ENCODE data around the gene FBXO42.
A peak's percentile ranks its signal among the peaks of the same experiment; 100 is the strongest.

Gene FBXO42

DNA sequence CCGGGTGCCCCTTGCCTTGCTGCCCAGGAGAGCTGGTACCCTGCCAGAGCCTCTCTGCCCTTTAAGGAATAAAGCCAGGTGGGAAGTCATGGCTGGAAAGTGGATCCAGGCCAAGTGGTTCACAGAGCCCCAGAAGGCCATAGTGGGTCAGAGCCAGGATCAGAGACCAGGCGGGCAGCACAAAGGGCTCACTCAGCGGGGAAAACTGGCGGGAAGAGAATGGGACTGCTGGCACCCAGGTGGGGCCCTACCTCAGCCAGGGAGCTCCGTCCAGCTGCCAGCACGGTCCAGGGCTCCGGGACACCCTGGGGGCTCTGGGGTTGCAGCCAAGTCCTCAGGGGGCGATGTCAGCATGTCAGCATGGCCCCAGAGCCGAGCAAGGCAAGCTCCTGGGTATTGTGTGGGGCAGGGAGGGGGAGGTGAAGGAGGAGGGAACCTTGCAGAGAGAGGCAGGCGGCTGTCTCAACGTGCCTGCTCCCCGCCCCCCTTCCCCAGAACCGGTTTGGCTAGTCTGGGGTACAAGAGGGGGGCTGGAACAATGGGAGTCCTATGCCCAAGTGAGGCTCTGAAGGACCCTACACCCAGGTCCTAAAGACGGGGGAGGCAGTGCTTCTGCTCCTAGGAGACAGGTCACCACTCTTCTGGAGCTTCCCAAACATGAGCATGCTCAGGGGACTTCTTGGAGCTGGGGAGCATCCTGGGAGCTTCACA lies 139.9 kb downstream of the FBXO42 start, which contains the start of gene ARHGEF19:
ARHGEF19 (minus strand) TSS at position 402 of the 711 bp plus-strand sequence. CDS start 3,598 bp downstream, outside the sequence.
- FAIRE-seq (no peak), DNase-seq (ENCODE audit: insufficient read length, low spot score) (no peak)
- TF ChIP-seq POLR2A (IDR thresholded peaks at IDR 0.05; ENCODE audit: low read depth, low read length) = no peak

DNA sequence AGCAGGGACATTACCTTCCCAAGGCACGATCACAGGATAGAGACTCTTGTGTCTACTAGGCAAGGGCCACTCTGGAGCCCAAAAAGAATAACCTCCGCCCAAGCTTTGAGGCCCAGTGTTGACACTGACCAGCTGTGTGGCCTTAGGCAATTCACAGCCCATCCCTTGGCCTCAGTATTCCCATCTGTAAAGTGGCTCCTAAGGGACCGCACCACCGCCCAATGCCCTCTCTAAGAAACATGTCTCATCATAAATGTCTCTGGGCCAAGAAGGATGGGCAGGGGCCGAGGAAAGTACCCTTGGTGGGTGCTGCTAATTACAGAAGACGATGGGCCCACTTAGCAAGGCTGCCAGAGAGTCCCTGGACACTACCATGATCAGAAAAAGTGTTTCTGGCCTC lies 140.5 kb downstream of the FBXO42 start:
- no peak for TF ChIP-seq POLR2A (IDR thresholded peaks at IDR 0.05; ENCODE audit: low read depth, low read length)
- FAIRE-seq (no peak), DNase-seq (ENCODE audit: insufficient read length, low spot score) (no peak)

DNA sequence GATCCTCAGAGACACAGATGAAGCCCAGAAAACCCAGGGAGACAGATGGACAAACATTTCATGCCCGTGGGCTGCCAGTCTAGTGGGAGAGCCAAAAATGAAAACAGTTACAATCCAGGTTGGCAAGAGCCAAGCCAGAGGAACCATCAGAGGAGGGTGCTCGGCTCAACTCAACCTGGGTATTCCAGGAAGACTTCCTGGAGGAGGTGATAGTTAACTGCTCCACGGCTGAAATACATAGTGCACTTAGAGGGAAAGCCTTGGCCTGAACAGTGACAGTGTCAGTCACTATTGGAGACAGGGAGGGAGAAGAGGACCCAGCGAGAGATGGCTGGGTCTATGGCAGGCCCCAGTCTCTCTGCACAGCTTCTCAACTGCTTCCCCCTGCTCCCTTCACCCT lies 141.7 kb downstream of the FBXO42 start:
- FAIRE-seq (no peak), DNase-seq (ENCODE audit: insufficient read length, low spot score) (no peak)
- no peak for TF ChIP-seq POLR2A (IDR thresholded peaks at IDR 0.05; ENCODE audit: low read depth, low read length)

DNA sequence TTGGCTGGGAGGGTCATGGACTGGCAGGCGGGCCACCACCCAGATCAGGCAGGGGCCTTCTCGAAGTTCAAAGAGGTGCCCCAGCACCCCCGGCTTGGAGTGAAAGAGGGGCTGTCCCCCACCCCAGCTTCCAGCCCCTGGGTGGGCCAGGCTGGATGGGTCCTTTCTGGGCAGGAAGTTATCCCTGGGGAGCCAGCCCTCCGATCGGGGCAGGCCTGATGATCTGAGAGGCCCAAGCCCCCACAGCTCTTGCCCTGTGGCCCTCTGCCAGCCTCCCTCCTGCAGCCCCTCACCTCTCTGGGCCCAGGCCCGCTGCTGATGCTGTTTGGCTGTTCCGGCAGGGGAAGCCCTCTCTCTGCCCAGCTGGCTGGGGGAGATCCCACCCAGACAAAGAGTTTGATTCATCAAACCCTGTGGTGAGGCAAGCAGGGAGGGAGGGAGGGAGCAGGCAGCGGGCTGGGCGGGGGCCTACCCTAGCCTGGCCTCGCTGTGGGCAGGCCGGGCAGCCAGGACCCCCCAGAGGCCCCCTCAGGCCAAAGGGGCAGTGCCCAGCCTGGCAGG lies 142.4 kb downstream of the FBXO42 start:
- DNase-seq (ENCODE audit: insufficient read length, low spot score) (no peak), FAIRE-seq (no peak)
- TF ChIP-seq POLR2A (IDR thresholded peaks at IDR 0.05; ENCODE audit: low read depth, low read length) = no peak

DNA sequence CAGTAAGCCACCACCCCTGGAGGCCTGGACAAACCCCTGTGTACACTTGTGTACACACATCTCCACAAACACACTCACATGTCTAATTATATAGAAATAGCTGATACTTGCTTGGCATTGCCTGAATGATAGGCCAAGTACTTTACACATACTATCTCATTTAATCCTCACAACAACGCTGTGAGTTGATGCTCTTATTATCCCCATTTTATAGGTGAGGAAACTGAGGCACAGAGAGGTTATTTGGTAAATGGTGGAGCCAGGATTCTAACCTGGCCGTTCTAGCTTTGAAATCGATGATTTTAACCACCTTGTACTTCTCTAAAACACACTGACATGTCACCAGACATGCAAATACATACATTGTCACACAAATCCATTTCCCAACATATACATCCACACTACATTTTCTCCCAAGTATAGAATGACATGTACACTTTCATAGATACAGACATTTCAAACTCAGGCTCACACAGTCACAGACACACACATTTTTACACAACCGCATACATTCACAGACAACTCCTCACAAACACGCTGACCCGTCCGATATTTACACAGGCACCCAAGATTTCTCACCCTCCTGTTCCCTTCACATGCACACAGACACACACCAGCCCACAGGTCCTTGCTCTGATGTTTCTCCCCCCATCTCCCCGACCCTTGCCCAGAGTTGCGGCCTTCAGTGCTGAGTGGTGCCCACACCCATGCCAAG lies 143.0 kb downstream of the FBXO42 start:
- TF ChIP-seq POLR2A (IDR thresholded peaks at IDR 0.05; ENCODE audit: low read depth, low read length) = no peak
- DNase-seq (ENCODE audit: insufficient read length, low spot score) (no peak), FAIRE-seq (no peak)

DNA sequence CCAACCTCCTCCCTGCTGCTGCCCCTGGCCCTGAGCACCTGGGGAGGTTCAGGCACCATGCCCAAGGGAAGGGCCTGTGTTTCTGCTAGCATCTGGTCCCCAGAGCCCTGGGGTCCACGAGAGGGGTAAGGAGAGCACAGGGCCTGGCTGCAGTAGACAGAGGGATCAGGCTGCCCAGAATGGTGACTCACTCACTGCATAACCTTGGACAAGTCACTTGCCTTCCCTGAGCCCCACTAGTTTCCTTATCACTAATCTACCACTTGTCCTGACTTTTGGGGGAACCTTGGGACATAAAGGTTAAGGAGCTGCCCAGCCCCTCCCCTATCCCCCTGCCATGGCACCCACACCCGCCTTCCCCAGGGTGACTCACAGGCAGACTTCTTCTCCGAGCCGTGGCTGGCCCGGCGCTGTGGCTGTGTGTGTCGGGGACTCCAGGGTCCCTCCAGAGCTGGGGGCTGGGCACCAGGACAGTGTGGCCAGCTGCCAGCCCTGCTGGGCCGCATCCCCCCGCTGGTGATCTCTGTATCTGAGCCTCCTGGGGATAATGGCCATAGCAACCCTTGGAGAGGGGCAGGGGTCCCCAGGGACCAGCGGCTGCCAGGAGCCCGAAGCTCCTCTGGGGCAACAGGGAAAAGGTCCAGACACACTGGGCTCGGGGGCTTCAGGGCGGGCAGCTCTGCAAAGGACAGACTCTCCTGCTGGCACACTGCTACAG lies 143.9 kb downstream of the FBXO42 start:
- no peak for FAIRE-seq
- TF ChIP-seq POLR2A (IDR thresholded peaks at IDR 0.05; ENCODE audit: low read depth, low read length) = no peak

DNA sequence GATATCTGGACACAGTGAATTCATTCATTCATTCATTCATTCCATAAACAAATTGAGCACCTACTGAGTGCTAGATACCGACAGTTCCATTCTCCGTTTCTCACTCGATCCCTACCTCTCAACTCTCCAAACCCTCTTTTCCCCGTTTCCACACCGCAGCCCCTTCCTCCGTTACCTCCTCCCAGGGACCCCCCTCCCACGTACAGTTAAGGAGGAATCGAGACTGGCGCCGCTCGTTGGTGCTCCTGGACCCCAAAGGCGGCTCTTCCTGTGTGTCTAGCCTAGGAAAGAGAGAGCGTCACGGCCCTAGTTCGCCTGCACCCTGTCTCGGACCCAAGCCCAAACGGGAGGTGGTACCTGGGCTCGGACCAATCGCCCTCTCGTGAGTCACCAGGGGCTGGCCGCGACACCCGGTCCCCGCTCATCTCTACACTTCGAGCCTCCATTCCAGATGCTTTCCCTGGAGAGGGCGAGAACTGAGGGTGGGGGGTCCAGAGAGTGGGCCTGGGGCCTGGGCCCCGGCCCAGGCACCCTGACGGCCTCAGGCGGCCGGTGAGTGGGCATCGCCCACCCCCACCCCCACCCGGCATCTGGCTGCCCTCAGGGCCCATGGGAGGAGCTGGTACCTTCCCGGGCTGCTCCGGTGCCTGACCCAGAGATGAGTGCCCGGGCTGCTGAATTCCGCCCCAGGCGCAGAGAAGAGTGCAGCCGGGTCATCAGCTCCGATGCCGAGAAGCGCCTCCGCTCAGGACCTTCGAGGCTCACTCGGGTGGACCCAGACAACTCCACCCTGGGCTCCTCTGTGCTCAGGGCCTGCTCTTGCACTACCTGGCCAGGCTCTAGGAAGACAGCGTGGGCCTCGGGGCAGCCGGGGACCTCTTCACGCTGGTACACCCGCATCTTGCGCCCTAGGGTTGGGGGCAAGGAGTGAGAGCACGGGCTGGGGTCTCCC lies 144.7 kb downstream of the FBXO42 start:
- FAIRE-seq (no peak), DNase-seq (ENCODE audit: insufficient read length, low spot score) (peak; percentile 61)
- peak; percentile 34; the same call in 1 of the 2 replicates for TF ChIP-seq POLR2A (IDR thresholded peaks at IDR 0.05; ENCODE audit: low read depth, low read length)

More for the DNA sequence above, 143.9 kb downstream of the FBXO42 start:
- DNase-seq (ENCODE audit: insufficient read length, low spot score) = no peak

DNA sequence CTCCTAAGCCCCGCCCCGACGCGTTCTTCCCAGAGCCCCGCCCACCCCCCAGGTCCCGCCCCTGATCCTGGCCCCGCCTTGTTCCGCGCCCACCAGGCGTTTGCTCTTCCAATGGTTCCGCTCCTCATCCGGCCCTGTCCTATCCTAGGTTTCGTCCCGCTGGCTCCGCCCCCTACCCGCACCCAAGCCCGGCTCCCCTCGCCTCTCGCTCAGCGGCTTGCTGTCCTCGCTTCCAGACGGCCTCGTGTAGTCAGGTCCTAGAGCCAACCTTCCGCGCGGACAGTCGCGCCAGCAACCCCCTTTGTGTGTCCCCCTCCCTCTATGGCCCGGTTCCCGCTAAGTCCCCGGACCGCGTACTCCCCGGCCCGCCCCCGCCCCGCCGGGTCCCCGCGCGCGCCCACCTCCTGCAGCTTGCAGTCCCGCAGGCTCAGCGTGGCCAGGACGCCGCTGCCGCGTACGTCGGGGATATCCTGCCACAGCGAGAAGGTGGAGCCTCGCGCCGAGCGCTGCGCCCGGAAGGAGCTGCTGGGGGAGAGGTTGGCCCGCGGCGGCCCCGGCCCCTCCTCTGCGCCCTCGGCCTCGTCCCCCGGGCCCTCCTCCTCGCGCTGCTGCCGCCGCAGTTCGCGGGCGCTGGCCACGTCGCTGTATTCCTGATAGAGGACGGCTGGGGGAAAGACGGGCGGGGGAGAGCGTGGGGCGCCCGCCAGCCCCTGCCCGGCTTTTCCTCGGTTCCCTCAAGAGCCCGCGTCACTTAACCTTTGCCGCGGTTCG lies 145.5 kb downstream of the FBXO42 start:
- peak; percentile 76 for DNase-seq (ENCODE audit: insufficient read length, low spot score)
- TF ChIP-seq POLR2A (IDR thresholded peaks at IDR 0.05; ENCODE audit: low read depth, low read length) = peak; percentile 71
- FAIRE-seq = peak; percentile 6

DNA sequence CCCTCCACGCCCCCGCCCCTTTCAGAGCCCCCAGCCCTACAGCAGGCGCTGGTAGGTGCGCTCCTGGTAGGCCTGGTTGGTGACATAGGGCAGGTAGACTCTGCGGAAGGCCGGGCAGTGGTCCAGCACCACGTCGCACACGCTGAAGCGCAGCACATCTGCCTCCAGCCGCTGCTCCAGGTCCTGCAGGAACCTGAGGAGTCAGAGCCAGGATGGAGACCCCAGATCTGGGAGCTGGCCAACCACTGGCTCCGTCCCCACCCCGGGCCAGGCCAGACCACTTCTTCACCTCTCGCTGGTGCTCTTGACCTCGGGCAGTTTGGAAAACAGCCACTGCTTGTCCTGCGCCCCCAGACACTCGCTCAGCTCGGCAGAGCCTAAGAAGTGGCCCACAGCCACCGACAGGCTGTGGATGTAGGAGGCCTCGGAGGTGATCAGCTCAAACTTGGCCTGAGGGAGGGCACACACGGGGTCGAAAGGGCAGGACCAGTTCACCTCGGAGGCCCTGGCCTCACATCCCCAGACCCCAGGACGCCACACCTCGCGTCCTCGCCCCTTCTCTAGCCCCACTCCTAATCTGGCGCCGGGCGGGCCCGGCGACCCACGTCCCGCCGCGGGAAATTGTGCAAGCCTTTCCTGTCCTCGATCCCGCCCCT lies 146.3 kb downstream of the FBXO42 start:
- no peak for TF ChIP-seq POLR2A (IDR thresholded peaks at IDR 0.05; ENCODE audit: low read depth, low read length)
- FAIRE-seq = no peak
- no peak for DNase-seq (ENCODE audit: insufficient read length, low spot score)

DNA sequence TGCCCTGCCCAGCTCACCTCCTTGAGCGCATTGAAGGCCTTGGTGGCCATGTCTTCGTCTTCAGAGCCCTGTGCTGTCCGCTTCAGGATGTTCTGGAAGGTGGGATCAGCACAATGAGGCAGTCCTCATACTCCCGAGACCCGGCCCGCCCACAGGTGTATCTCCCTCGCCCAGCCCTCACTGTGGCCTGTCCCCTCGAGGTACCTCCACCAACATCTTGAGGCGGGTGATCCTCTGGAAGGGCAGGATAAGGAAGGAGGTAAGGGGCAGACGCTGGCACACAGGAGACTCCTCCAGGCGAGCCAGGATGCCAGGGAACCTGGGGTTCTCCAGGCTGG lies 147.0 kb downstream of the FBXO42 start:
- no peak for FAIRE-seq
- DNase-seq (ENCODE audit: insufficient read length, low spot score) = no peak
- no peak for TF ChIP-seq POLR2A (IDR thresholded peaks at IDR 0.05; ENCODE audit: low read depth, low read length)

DNA sequence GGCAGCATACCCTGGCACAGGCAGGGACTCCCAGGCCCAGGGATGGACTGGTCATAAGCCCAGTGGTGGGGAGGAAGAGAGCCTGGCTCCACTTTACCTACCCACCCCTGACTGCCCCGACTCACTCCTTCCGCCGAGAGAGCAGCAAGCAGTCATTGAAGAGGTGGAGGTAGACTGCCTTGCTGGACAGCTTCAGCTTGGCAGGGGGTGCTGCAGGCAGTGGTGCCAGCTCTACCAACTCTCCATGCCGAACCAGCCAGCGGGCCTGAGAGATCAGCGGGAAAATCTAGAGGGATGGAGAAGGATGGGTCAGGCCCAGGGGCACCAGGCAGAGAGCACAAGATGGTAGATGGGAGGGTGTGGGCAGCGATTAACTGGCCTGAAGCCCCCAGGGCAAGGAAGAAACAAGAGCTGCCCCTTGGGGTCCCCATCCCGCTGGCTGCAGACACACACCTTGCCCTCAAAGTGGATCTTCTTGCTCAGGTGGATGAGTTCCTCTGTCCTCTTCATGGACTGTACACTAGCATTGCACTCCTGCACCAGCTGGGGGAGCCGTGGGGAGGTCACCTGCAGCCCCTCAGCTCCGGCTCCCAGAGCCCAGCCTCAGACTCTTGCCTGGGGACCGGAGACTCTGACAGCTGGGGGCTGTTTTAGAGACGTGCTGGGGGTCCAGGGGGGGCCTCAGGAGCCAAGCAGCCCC lies 147.5 kb downstream of the FBXO42 start:
- FAIRE-seq (no peak), DNase-seq (ENCODE audit: insufficient read length, low spot score) (no peak)

More for the DNA sequence above, 147.5 kb downstream of the FBXO42 start:
- no peak for TF ChIP-seq POLR2A (IDR thresholded peaks at IDR 0.05; ENCODE audit: low read depth, low read length)
